GM21528 (cell line): Measurements from ENCODE around the gene HSDL2.
"Not testable (repeated sequence)": the region's sequence is repeated elsewhere in the genome, so short reads cannot be mapped to it uniquely, and the experiment has no call there.

Source experiments
- ATAC-seq: cut with Tn5 transposase; IDR thresholded peaks from one replicate; pipeline ENCODE4 v1.9.1; 2021; ENCODE audit warnings: mild to moderate bottlenecking, moderate library complexity; ENCODE audit not compliant: unreplicated experiment, low FRiP score

Gene HSDL2

DNA sequence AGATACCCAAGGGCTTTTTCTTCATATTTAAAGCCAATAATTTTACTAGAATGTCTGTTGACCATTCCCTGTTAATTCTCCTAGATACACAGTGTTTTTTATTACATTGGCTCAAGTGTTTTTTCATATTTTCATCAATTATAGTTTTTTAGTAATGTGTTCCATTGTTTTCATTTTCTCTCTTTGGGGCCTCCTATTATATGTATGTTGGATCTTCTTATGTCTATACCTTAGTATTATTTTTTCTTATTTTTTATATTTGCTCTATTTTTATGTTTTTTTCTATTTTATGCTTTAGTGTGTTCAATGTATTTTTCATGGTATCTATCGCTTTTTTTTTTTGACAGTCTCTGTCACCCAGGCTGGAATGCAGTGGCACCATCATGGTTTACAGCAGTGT is 114.2 kb downstream of the HSDL2 start:
- ATAC-seq, result no peak

DNA sequence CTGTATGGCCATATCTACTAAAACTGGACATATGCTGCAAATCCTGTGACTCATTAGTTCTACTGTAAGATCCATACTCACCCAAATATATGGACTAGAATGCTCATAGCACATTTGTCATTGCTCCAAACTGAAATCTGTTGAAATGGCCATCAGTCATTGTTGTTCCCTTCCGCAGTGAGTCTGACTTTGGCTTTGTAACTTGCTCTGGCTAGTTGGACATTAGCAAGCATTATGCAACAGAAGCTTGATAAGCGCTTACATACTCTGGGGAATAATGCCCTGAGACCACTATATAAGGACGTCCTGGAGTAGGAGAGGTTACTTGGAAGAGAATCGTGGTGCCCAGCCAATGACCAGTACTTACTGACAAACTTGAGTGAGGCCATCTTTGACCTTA is 115.7 kb downstream of the HSDL2 start:
- ATAC-seq, result no peak

DNA sequence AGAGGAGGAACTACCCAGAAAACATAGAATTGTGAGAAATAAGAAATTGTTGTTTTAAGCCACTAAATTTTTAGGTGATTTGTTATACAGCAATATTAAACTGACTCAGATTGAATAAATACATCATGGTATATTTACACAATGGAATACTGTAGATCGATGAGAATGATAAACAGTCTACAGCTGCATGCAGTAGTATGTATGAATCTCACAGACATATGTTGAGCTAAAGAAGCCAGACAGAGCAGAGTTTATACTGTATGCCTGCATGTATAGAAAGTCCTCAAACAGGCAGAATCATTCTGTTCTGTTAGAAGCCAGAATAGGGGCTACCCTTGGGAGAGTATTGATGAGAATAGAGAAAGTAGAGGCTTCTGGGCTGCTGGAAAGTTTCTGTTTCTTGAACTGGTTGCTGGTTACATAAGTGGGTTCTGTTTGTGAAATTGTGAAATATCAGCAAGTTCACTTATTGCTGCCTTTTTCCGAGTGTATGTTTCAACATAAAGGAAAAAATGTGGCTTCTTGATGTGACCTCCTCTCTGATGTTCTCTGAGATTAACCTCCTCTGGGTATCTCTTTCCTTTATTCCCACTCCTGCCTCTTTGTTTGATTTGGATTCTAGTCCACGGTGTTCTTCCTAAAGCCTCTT is 116.3 kb downstream of the HSDL2 start:
- no peak for ATAC-seq

DNA sequence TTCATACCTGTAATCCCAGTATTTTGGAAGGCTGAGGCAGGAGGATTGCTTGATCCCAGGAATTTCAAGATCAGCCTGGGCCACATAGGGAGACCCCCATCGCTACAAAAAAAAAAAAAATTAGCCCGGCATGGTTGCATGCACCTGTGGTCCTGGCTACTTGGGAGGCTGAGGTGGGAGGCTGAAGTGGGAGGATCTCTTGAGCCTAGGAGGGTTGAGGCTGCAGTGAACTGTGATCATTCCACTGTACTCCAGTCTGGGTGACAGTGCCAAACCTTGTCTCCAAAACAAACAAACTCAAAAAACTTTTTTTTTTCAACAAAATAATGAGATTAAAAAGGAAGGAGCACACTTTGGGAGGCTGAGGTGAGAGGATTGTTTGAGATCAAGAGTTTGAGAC is 120.9 kb downstream of the HSDL2 start:
- ATAC-seq, result no peak

DNA sequence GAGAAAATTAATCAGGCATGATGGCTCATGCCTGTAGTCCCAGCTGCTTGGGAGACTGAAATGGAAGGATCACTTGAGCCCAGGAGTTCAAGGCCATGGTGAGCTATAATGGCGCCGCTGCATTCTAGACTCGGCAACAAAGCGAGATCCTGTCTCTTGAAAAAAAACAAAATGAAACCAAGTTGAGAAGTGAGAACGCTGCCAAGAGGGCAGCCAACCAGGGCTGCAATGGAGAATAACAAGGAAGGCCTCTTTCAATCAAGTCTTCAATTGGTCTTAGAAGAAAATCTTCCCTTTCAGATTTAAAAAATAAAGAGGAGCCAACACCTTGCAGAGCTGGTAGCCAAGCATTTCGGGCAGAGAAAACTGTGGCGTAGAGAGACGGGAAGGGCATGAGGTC is 121.4 kb downstream of the HSDL2 start:
- ATAC-seq, result no peak

DNA sequence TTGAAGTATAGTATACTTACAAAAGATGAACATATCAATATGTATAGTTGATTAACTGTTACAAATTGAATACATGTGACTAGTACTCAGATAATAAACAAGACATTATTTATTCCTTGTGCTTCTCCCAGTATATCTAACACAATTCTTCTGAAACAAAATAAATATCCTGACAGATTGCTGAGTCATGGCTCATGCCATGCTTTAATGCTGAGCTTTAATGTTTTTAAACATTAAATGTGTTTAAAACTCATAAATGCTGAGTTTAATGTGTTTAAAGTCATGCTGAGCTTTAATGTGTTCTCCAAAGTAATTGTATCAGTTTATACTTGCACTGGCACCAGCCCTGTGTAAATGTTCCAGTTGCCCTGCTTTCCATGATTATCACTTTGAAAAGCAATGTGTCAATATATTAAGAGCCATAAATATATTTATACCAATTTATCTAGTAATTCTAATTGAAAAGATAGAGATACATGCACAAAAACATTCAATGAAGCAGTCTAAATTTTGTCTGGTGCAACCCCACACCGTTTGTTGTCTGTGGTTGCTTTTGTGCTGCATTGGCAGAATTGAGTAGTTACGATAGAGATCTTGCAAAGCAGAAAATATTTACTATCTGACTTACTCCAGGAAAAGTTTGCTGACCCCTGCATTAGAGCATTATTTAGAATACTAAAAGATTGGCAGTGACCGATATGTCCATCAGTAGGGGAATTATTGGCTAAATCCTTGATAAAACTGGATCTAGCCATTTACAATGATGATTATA is 122.5 kb downstream of the HSDL2 start:
- no peak for ATAC-seq

DNA sequence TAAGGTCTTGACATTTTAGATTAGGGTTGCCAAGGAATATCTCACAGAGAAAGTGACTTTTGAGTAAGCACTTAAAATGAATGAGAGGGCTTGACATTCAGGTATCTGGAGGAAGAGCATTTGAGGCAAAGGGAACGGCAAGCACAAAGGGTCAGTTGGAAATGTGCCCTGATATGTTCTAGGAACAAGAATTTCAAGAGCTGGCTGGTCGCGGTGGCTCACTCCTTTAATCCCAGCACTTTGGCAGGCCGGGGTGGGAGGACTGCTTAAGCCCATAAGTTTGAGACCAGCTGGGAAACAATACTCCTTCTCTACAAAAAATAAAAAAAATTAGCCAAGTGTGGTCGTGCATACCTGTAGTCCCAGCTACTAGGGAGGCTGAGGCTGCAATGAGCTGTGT is 123.3 kb downstream of the HSDL2 start:
- no peak for ATAC-seq

DNA sequence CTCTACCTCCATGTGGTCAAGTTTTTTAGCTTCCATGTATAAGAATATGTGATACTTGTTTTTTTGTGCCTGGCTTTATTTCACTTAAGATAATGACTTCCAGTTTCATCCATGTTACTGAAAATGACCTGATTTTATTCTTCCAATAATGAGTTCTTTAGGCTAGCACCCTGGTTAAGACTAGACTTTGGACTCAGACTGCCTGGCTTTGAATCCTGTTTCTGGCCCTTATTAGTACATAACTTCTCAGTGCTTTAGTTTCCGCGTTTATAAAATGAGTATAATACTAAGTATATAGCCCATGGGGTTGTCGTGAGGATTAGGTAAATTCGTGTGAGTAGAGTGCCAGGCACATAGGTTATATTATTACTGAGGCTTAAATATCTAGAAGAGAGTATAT is 125.2 kb downstream of the HSDL2 start:
- no peak for ATAC-seq

DNA sequence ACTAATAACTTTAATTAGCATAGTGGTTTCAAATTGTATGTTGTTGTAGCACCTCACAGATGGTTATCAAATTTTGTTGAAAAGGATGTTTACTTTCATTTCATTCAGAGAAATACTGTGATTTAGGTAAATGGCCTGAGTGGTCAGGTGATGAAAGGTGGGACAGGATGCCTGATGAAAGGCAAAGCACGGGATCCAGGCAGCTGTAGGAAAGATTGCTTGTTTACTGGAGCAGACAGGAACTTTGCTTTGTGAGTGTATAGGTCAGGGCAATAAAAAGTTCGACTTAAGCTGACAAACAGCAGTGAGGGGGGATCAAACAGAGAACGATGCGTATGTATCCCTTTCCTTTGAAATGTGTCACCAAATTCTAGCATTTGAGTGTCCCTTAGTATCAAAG is 125.7 kb downstream of the HSDL2 start:
- no peak for ATAC-seq

DNA sequence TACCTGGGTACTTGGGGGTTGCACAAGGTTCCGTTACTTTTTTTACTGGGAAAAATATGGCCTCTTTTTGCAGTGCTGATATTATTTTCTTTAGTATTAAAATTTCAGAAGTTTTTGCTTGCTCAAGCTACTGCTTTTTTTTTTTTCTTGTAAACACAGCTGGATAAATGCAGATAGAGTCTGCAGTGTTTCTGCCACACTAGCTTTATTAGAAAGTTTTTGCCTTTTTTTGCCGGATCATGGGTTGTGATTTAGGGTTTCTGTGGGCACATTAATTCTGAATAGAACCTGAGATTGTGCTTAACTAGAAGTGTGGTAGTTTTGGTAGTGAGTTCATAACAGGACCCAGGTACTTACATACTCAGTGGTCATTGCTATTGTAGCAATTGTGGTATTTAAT is 126.7 kb downstream of the HSDL2 start:
- ATAC-seq, result no peak

DNA sequence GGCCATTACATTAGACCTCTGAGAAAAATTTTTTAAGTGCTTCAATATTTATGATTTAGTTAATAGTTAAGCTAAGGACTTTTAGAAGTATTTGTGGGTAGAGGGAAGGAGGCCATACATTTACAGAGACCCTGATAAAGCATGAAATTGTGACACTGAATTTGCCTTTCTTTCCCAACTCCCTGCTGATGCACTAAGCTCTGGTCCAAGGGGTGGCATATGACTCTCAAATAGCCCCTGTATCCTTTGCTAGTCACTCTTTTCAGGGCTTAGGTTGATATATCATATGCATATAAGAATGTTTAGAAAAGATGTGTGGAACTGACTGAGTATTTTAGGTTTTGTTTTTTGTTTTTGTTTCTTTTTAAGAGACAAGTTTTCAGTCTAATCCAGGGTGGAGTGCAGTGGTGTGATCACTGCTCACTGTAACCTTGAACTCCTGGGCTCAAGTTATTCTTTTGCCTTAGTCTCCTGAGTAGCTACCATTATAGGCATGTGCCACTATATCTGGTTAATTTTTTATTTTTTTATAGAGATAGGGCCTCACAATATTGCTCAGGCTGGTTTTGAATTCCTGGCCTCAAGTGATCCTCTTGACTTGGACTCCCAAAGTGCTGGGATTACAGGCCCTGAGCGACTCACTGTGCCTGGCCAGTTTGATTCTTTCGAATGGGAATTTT is 127.2 kb downstream of the HSDL2 start:
- no peak for ATAC-seq

DNA sequence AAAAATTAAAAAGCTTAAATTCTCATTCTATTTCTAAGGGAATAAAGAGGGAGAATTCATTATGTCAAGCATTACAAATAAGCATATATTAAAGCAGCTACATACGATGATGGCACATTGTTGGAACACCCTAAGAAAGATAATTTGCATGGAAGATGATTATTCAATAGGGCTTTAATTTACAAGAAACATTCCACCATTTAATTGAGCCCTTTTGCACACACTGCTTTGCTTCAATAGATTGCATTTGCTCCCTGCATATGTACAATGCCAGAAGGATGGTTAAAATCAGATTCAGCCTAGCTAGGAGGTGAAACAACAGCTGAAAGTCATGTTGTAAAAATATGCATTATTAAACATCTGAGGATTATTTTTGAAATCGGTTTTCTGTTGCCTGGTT is 128.5 kb downstream of the HSDL2 start:
- no peak for ATAC-seq

DNA sequence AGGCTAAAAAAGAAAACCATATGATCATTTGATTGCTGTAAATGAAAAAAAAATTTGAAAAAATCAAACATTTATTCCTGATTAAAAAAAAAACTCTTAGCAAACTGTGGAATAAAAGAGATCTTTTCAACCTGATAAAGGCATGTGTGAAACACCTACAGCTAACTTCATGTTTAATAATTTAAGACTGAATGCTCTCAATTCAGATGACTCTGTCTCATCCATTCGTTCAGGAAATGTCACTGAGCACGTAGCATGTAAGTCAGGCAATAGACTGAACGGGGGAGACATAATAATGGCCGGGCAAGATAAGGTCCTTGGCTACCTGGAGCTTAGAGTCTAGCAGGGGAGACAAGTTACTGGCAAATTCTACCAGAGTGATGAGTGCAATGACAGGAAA is 132.5 kb downstream of the HSDL2 start:
- ATAC-seq, result not testable (repeated sequence)

DNA sequence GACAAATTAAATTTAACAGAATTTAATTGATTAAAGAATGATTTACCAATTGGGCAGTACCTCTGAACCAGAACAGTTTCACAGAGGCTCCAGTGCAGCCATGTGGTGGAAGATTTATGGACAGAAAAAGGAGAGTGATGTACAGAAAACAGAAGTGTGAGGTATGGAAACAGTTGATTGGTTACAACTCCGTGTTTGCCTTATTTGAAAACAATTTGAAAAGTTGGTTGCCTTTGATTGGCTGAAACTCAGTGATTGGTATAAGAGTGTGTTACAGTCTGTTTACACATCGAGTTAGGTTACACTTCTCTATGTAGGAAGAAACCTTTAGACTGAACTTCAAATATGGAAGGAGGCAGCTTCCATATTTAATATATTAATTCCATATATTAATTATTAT is 136.9 kb downstream of the HSDL2 start:
- no peak for ATAC-seq

DNA sequence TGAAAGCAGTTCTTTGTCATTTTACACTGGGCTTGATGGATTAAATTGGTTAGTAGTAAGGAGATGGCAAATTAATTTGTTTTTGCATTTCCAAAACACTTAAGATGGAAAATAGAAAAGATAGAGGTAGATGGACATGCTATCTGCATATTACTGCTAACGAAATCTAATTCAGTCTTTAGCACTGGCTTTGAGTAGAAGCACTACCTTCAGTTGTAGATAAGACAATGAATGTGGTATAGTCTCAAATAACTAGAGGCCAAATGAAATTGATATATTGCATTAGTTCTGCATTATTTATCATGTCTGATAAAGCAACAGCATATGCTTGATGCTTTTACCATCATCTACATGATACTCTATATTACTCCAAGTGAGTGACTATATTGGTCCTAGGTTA is 140.2 kb downstream of the HSDL2 start:
- ATAC-seq, result no peak

DNA sequence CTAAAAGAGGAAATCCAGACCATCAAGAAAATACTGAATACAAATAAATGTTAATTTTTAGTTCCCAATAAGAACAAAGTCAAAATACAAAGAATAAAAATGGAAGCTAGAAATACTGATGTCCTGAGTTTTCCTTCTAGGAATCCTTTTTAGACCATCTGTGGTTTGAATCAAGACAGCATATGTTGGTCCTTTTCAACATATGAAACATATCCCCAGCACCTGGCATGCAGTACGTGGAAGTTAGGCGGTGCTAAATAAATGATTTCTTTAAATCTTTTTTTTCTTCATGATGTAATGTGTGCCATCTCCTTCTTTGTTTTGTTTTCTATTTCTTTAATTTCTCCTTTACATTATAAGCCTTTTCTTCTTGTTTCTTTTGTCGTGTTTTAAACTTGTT is 140.7 kb downstream of the HSDL2 start:
- ATAC-seq, result no peak
